WTC11 (cell line): ENCODE data around the gene NCMAP.

Experiments used
- CTCF ChIP-seq: fragments of 200-600 bp; IDR thresholded peaks from 2 replicates; pipeline ENCODE4 v1.8.0; 2022; ENCODE audit warnings: antibody characterized with exemption
- ZNF512 ChIP-seq: sonication (generic); formaldehyde crosslinking; IDR thresholded peaks from 2 replicates; pipeline ENCODE4 v1.8.1; 2022; ENCODE audit warnings: missing genetic modification reagents, borderline replicate concordance

- no peak for TF ChIP-seq CTCF
- TF ChIP-seq ZNF512: no peak
These were observed 8.7 kb upstream of the NCMAP start for GRCh38 chr1:24547195-24547594.
